T-helper 17 cell (primary cell): ENCODE results near the gene TPRN. TPM values are rescaled to one million over a fixed set of nuclear protein-coding genes. Genes with fewer than 3 reads are reported as not detected.
A peak's percentile ranks its signal among the peaks of the same experiment; 100 is the strongest.

ENCODE experiments used
- ATAC-seq: fragments of 150-1000 bp; cut with Tn5 transposase; 2 replicates; pipeline ENCODE4 v1.10.0; 2021; ENCODE audit warnings: mild to moderate bottlenecking, moderate library complexity
- DNase-seq, 3 donors: peaks; one replicate each; pipeline versions ENCODE4 v3.0.0 to v3.0.0-alpha.2; 2020 to 2021
- H3K9me3 ChIP-seq: one replicate; pipeline ENCODE4 v1.7.0; 2013; ENCODE audit warnings: low read length, mild to moderate bottlenecking; ENCODE audit not compliant: control insufficient read depth, poor library complexity, severe bottlenecking
- H3K27ac Mint-ChIP-seq: one replicate; pipeline ENCODE4 v1.8.0; 2022; ENCODE audit warnings: mild to moderate bottlenecking, moderate library complexity, mixed read lengths
- H3K27me3 Mint-ChIP-seq: one replicate; pipeline ENCODE4 v1.8.0; 2022; ENCODE audit warnings: mixed read lengths
- H3K36me3 Mint-ChIP-seq: one replicate; pipeline ENCODE4 v1.8.0; 2022; ENCODE audit warnings: low read depth, mixed read lengths
- H3K4me1 Mint-ChIP-seq: one replicate; pipeline ENCODE4 v1.8.0; 2022; ENCODE audit warnings: mild to moderate bottlenecking, mixed read lengths
- H3K4me3 Mint-ChIP-seq: one replicate; pipeline ENCODE4 v1.8.0; 2022; ENCODE audit warnings: mild to moderate bottlenecking, moderate library complexity, mixed read lengths
- total RNA-seq, 4 donors: library from RNA in 2 of 4; stranded (reverse) in 2 of 4; gene quantifications; one replicate each; pipeline ENCODE4 v1.2.3 and lab custom pipeline; 2022 to 2026

TPRN gene
- total RNA-seq, 2 donors from 2014 or later, result 5.7 to 6.3 TPM

DNA sequence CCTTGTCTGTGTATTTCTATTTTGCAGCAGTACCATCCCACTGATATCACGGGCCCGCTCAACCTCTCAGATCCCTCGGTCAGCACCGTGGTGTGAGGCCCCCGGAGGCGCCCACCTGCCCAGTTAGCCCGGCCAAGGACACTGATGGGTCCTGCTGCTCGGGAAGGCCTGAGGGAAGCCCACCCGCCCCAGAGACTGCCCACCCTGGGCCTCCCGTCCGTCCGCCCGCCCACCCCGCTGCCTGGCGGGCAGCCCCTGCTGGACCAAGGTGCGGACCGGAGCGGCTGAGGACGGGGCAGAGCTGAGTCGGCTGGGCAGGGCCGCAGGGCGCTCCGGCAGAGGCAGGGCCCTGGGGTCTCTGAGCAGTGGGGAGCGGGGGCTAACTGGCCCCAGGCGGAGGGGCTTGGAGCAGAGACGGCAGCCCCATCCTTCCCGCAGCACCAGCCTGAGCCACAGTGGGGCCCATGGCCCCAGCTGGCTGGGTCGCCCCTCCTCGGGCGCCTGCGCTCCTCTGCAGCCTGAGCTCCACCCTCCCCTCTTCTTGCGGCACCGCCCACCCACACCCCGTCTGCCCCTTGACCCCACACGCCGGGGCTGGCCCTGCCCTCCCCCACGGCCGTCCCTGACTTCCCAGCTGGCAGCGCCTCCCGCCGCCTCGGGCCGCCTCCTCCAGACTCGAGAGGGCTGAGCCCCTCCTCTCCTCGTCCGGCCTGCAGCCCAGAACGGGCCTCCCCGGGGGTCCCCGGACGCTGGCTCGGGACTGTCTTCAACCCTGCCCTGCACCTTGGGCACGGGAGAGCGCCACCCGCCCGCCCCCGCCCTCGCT, 32.6 kb downstream of the TPRN start:
- DNase-seq (no peak), ATAC-seq (peak; percentile 11)

DNA sequence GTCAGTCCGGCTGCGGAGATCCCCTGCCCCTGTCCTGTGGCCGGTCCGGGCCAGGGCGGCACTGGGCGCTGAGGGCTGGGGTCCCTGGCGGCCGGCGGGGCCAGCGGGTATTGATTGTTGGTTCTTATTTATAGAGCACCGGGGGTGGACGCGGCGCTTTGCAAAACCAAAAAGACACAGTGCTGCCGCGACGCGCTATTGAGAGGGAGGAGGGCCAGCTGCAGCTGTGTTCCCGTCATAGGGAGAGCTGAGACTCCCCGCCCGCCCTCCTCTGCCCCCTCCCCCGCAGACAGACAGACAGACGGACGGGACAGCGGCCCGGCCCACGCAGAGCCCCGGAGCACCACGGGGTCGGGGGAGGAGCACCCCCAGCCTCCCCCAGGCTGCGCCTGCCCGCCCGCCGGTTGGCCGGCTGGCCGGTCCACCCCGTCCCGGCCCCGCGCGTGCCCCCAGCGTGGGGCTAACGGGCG, 33.2 kb downstream of the TPRN start:
- DNase-seq (no peak), ATAC-seq (no peak)
- Mint-ChIP-seq H3K4me3 (no peak overlapping the region), H3K27me3 (peaks cover 20% of the 10 kb centered on the region), H3K36me3 (no peaks in the 10 kb centered on the region), H3K27ac (no peak overlapping the region), H3K4me1 (peaks cover 8% of the 10 kb centered on the region)
- no peaks in the 10 kb centered on the region for H3K9me3 ChIP-seq

More for the DNA sequence above, 32.6 kb downstream of the TPRN start:
- Mint-ChIP-seq H3K27me3 (peaks cover 25% of the 10 kb centered on the region), H3K27ac (no peak overlapping the region), H3K4me3 (no peak overlapping the region), H3K4me1 (peaks cover 8% of the 10 kb centered on the region), H3K36me3 (no peaks in the 10 kb centered on the region)
- H3K9me3 ChIP-seq, result no peaks in the 10 kb centered on the region

GRCh38 chr9:137166380-137167229, 33.9 kb downstream of the TPRN start:
- DNase-seq, result no peak
- no peak for ATAC-seq

DNA sequence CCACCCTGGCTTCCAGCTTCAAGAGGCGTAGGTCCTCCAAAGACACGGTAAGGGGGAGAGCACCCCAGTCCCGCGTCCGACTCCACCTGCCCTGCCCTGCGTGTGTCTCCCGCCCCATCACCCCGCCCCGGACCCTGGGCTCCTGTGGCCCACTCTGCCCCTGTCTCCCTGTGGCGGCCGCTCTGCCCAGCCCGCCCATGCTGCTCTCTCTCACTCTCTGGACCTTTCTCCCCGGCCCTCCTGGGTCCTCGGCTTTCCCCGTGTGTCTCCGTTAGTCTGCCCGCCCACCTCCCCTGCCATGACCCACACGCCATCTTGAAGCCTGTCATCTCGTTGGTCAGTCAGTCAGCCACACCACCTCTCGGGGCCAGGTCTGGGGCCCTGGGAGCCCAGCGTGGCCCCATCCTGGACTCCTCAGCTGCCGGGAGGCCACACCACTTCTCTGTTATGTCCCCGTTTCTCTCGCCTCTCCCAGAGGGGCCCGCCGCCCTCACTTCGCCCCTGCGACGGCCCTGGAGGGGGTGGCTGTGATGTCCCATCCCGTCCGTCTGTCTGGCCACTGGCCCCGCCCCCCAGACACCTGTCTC, 35.2 kb downstream of the TPRN start:
- Mint-ChIP-seq H3K27me3 (peaks cover 17% of the 10 kb centered on the region), H3K27ac (no peak overlapping the region), H3K4me3 (no peak overlapping the region), H3K4me1 (peaks cover 8% of the 10 kb centered on the region), H3K36me3 (no peaks in the 10 kb centered on the region)
- H3K9me3 ChIP-seq, result no peaks in the 10 kb centered on the region
- DNase-seq (no peak), ATAC-seq (no peak)

More at GRCh38 chr9:137166380-137167229, 33.9 kb downstream of the TPRN start:
- H3K27ac Mint-ChIP-seq, result no peak overlapping the region
- peaks cover 8% of the 10 kb centered on the region for H3K4me1 Mint-ChIP-seq
- peaks cover 20% of the 10 kb centered on the region for H3K27me3 Mint-ChIP-seq
- H3K36me3 Mint-ChIP-seq, result no peaks in the 10 kb centered on the region
- H3K9me3 ChIP-seq, result no peaks in the 10 kb centered on the region
- H3K4me3 Mint-ChIP-seq, result peak overlapping the region; percentile 72

- no peaks in the 10 kb centered on the region for H3K9me3 ChIP-seq
- Mint-ChIP-seq H3K36me3 (no peaks in the 10 kb centered on the region), H3K27me3 (peaks cover 19% of the 10 kb centered on the region), H3K4me3 (no peak overlapping the region), H3K4me1 (peaks cover 8% of the 10 kb centered on the region), H3K27ac (no peak overlapping the region)
- no peak for DNase-seq
- ATAC-seq, result no peak
These were observed 35.9 kb downstream of the TPRN start for GRCh38 chr9:137164370-137165249.

DNA sequence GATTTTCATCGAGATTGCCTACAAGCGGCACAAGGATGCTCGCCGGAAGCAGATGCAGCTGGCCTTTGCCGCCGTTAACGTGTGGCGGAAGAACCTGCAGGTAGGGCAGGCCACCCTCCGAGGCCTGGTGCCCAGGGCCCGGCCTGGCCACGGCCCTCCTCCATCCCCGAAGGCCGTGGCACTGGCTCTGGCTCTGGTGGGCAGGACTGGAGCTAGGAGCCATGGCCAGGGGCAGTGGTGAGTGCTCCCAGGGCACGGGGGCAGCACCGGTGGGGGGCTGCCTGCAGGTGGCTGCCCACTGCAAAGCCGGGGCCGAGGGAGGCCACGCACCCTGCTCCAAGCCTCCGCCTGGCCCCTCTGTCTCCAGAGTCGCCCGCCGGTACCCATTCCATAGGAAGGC, 36.7 kb downstream of the TPRN start:
- Mint-ChIP-seq H3K36me3 (peaks cover 2% of the 10 kb centered on the region), H3K27me3 (peaks cover 27% of the 10 kb centered on the region), H3K4me1 (peaks cover 12% of the 10 kb centered on the region), H3K4me3 (peak overlapping the region; percentile 76), H3K27ac (no peak overlapping the region)
- no peaks in the 10 kb centered on the region for H3K9me3 ChIP-seq
- ATAC-seq (no peak), DNase-seq (no peak)

DNA sequence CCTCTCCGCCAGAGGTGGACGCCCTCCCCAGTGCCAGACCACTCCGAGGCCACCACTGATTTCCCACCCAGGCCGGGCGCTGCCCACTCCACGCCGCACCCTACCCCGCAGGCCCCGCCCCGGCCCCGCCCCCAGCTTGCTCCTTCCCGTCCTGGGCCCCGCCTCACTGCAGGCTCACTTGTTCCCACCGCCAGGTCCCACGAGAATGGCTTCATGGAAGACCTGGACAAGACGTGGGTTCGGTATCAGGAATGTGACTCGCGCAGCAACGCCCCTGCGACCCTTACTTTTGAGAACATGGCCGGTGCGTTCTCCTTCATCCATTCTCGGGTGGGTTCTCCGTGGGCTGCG, 37.2 kb downstream of the TPRN start:
- Mint-ChIP-seq H3K4me1 (peaks cover 12% of the 10 kb centered on the region), H3K27me3 (peaks cover 32% of the 10 kb centered on the region), H3K4me3 (peak overlapping the region; percentile 76), H3K36me3 (peaks cover 2% of the 10 kb centered on the region), H3K27ac (no peak overlapping the region)
- no peaks in the 10 kb centered on the region for H3K9me3 ChIP-seq
- no peak for ATAC-seq
- no peak for DNase-seq

GRCh38 chr9:137162505-137163364, 37.8 kb downstream of the TPRN start:
- no peaks in the 10 kb centered on the region for H3K9me3 ChIP-seq
- Mint-ChIP-seq H3K27ac (no peak overlapping the region), H3K36me3 (peaks cover 2% of the 10 kb centered on the region), H3K4me3 (peak overlapping the region; percentile 68), H3K27me3 (peaks cover 38% of the 10 kb centered on the region), H3K4me1 (peaks cover 17% of the 10 kb centered on the region)
- DNase-seq (no peak), ATAC-seq (peak; percentile 47)

DNA sequence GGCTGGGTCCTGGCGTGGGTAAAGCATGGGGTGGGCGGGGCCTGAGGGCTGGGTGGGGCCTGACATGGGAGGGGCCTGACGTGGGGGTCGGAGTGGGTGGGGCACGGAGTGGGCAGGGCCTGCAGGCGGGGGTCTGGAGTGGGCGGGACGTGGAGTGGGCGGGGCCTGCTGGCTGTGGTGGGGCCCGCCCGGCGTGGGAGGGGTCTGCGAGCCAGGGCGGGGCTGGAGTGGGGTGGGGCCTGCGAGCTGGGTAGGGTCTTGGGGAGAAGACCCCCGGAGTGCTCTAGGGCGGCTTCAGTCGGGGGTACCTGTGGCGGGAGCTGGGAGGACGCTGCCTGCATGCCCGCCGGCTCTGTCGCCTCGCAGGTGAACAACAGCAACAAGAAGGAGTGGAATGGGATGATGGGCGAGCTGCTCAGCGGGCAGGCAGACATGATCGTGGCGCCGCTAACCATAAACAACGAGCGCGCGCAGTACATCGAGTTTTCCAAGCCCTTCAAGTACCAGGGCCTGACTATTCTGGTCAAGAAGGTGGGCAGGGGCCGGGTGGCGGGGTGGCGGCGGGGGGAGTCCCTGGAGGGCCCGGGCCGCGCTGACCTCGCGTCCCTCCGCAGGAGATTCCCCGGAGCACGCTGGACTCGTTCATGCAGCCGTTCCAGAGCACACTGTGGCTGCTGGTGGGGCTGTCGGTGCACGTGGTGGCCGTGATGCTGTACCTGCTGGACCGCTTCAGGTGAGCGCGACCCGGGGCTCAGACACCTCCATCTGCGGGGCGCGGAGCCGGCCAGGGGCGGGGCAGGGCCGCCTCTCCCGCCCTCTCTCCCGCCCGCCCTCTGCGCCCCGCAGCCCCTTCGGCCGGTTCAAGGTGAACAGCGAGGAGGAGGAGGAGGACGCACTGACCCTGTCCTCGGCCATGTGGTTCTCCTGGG, 38.7 kb downstream of the TPRN start:
- Mint-ChIP-seq H3K4me3 (no peak overlapping the region), H3K27ac (no peak overlapping the region), H3K27me3 (peaks cover 43% of the 10 kb centered on the region), H3K36me3 (peaks cover 2% of the 10 kb centered on the region), H3K4me1 (peaks cover 21% of the 10 kb centered on the region)
- H3K9me3 ChIP-seq, result no peaks in the 10 kb centered on the region
- ATAC-seq, result no peak
- no peak for DNase-seq

- DNase-seq (no peak), ATAC-seq (no peak)
These were observed 39.6 kb downstream of the TPRN start for GRCh38 chr9:137160716-137161557.

More at GRCh38 chr9:137160716-137161557, 39.6 kb downstream of the TPRN start:
- H3K4me3 Mint-ChIP-seq, result no peak overlapping the region
- H3K27me3 Mint-ChIP-seq, result peaks cover 37% of the 10 kb centered on the region
- H3K36me3 Mint-ChIP-seq, result peaks cover 2% of the 10 kb centered on the region
- no peak overlapping the region for H3K27ac Mint-ChIP-seq
- no peaks in the 10 kb centered on the region for H3K9me3 ChIP-seq
- peaks cover 17% of the 10 kb centered on the region for H3K4me1 Mint-ChIP-seq
